ENCODE measurements around the gene CAPN8.

DNA sequence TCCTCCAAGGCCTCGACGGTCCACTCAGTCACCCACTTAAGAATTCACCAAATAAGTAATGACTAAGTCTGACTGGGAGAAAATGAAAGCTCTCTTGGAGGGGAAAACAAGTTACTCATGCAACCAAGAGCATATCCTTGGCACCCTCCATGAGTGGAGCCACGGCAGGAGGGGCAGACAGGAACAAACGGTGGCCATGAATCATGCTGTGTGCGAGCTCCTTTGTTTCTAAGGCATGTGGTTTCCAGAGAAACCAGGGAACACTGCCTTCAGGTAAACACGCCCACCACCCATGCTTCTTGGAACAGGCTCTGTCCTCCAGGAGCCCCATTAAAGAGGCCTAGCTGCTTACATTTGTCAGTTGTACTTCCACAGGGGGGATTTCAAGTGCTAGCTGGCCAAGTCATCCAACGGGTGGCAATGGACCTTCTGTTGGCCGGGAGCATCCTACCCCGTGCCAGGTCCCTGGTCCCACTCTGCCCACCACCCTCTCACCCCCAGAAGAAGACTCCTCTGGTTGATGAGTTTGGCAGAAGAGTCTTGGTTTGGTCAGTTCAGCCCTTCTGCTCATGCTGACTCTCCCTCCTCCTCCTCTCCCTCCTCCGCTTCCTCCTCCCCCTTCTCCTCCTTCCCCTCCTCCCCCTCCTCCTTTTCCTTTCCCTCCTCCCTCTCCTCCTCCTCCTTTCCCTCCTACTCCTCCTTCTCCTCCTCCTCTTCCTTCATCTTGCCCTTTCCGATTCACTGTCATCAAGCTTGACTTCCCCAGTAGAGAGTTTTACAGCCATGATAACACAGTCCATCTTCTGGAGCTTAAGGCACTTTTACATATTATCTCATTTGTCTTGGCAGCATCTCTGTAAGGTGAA is 164.7 kb downstream of the CAPN8 start:
- TF ChIP-seq, protein P1, sequence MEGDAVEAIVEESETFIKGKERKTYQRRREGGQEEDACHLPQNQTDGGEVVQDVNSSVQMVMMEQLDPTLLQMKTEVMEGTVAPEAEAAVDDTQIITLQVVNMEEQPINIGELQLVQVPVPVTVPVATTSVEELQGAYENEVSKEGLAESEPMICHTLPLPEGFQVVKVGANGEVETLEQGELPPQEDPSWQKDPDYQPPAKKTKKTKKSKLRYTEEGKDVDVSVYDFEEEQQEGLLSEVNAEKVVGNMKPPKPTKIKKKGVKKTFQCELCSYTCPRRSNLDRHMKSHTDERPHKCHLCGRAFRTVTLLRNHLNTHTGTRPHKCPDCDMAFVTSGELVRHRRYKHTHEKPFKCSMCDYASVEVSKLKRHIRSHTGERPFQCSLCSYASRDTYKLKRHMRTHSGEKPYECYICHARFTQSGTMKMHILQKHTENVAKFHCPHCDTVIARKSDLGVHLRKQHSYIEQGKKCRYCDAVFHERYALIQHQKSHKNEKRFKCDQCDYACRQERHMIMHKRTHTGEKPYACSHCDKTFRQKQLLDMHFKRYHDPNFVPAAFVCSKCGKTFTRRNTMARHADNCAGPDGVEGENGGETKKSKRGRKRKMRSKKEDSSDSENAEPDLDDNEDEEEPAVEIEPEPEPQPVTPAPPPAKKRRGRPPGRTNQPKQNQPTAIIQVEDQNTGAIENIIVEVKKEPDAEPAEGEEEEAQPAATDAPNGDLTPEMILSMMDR (IDR thresholded peaks at IDR 0.05; ENCODE audit: low read length) = no peak
- no peak for TF ChIP-seq EZH2 (IDR thresholded peaks at IDR 0.05; ENCODE audit: borderline replicate concordance, low read length)

All from OCI-LY1 (cell line).